Adrenal gland (tissue), 5 donors: ENCODE results near the gene RASD2.

Experiments
- CTCF ChIP-seq, 6 experiments: fragments of 450-650 bp in 4 of 6; fragments of 200-600 bp in 2 of 6; sonication (generic) in 1 of 6; IDR thresholded peaks; 1 replicate in 5 of 6; 2 replicates in 1 of 6; pipeline versions ENCODE4 v1.5.1 to v1.8.0; 2016 to 2021; ENCODE audit warnings: antibody characterized with exemption in 6 of 6, mild to moderate bottlenecking in 2 of 6, moderate library complexity in 1 of 6
- POLR2A ChIP-seq, 2 donors: fragments of 450-650 bp; IDR thresholded peaks; one replicate each; pipeline ENCODE4 v1.6.1; 2017; ENCODE audit warnings: antibody characterized with exemption in 2 of 2, mild to moderate bottlenecking in 2 of 2, moderate library complexity in 1 of 2
- donor health status: DM: no; HTN: no; CAD: no.

DNA sequence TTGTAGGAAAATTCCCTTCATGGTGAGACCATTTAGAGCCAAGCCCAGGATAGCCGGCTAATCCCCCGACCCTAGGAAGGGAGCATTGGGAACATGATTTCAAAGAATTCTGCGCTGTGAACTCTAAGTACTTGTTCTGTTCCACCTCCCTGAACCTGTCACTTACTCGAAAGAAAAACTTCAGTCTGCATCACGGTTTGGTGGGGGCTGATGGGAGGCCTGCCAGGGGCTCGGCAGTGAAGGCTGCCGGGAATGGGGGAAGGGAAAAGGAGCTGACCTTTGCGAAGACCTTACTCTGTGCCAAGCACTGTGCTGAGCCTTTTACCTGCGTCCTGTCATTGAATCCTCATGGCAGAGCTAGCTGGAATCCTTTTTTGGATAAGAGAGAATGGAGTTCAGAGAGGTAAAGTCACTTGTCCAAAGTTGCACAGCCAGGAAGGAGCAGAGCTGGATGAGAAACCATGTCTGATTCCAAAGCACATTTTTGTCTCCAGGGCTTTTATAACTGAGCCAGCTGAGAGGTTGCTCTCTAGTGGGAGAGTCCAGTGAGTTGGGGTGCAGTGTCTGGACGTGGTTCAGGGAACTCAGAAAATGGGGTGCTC is 15.4 kb downstream of the RASD2 start:
- TF ChIP-seq POLR2A (IDR thresholded peaks at IDR 0.05) (no peak), CTCF (IDR thresholded peaks at IDR 0.05) (no peak)
